ENCODE data around the gene SLC15A4. TPM values are rescaled to one million over a fixed set of nuclear protein-coding genes. Genes with fewer than 3 reads are reported as not detected.

The SLC15A4 gene
- total and polyA plus RNA-seq, 2 of the 13 experiments (the other 11 are each of a cell fraction or from before 2014, with no cell fraction given) = 17.3 to 22.7 TPM

- FAIRE-seq (no peak), ATAC-seq (peak; percentile 35; the same call in 2 of the 3 replicates), DNase-seq (ENCODE audit: low spot score) (no peak)
- CTCF ChIA-PET (ENCODE audit: low intra/inter-chr PET ratio, low total read pairs) = no interaction called here
- Histone ChIP-seq H3K79me2 (ENCODE audit: insufficient read depth, low read length) (no peaks in the 10 kb centered on the region), H3K9ac (ENCODE audit: insufficient read depth, low read depth, low read length) (no peak within 1 kb of the TSS), H3K27ac (ENCODE audit: extremely low read length, insufficient read depth, low read length) (no peak within 1 kb of the TSS), H3K4me1 (ENCODE audit: insufficient read depth, low read length) (peaks cover 6% of the 10 kb centered on the region; the same call in 1 of the 2 replicates), H3K36me3 (replicated peaks in 1 of 2; ENCODE audit: control insufficient read depth in 1 of 2, insufficient read depth in 2 of 2, low read length in 2 of 2) (no peaks in the 10 kb centered on the region), H3K4me2 (ENCODE audit: low read depth, low read length) (peak within 1 kb of the TSS; percentile 47; the same call in 1 of the 2 replicates), H4K20me1 (ENCODE audit: insufficient read depth, low read length) (no peaks in the 10 kb centered on the region), H3K4me3 (replicated peaks in 1 of 3; ENCODE audit: insufficient read depth in 1 of 3, low read depth in 2 of 3, low read length in 3 of 3) (peak within 1 kb of the TSS in 1 of 3 experiments; percentile 37; a peak in 1 of 6 replicates), H2AFZ (ENCODE audit: low read length) (no peak within 1 kb of the TSS), H3K27me3 (ENCODE audit: control insufficient read depth in 1 of 2, insufficient read depth in 2 of 2, low read length in 2 of 2) (peaks cover 0 to 22% of the 10 kb centered on the region in 2 experiments; a peak in 4 of 5 replicates), H3K9me3 (ENCODE audit: low read length) (no peaks in the 10 kb centered on the region)
- in situ Hi-C loops (cut with HindIII; ENCODE audit: extremely low pct_ligation_motif_present, low pct_unique_long_range_greater_than_20kb) (no loop called here), intact Hi-C loops (cut with micrococcal nuclease; ENCODE audit: unreplicated experiment) (no loop called here)
- BruUV-seq (replicated peaks) = no TSS peak
- 57% methylated on average over 10 of the region's 56 CpGs for WGBS (ENCODE audit: low lambda C conversion rate)
- POLR2A ChIA-PET = no interaction called here
- TF ChIP-seq RAD21 (CRISPR knock-in tag; IDR thresholded peaks at IDR 0.05) = no peak
- TF ChIP-seq HMGA1 (CRISPR knock-in tag; conservative IDR thresholded peaks at IDR 0.05) = no peak
- no peak for TF ChIP-seq BCL6 (CRISPR knock-in tag; IDR thresholded peaks at IDR 0.05)
- TF ChIP-seq SP4 (CRISPR knock-in tag; IDR thresholded peaks at IDR 0.05) = no peak
- TF ChIP-seq ZNF503 (CRISPR knock-in tag; IDR thresholded peaks at IDR 0.05) = no peak
- TF ChIP-seq KDM2A (CRISPR knock-in tag; IDR thresholded peaks at IDR 0.05; ENCODE audit: borderline replicate concordance, low read depth) = no peak
- TF ChIP-seq SP1 (IDR thresholded peaks at IDR 0.05) = no peak
- no peak for TF ChIP-seq SP1 (CRISPR knock-in tag; IDR thresholded peaks at IDR 0.05)
- TF ChIP-seq THRA (CRISPR knock-in tag; IDR thresholded peaks at IDR 0.05; ENCODE audit: borderline replicate concordance) = no peak
- no peak for TF ChIP-seq ZNF607 (CRISPR knock-in tag; IDR thresholded peaks at IDR 0.05; ENCODE audit: borderline replicate concordance)
- TF ChIP-seq KAT8 (CRISPR knock-in tag; IDR thresholded peaks at IDR 0.05) = no peak
- no peak for TF ChIP-seq SOX13 (IDR thresholded peaks at IDR 0.05)
- no peak for TF ChIP-seq SOX13 (CRISPR knock-in tag; conservative IDR thresholded peaks at IDR 0.05 in 1 of 2, IDR thresholded peaks at IDR 0.05 in 1 of 2)
- no peak for TF ChIP-seq ZSCAN20 (CRISPR knock-in tag; IDR thresholded peaks at IDR 0.05; ENCODE audit: borderline replicate concordance)
- TF ChIP-seq HMGXB3 (CRISPR knock-in tag; IDR thresholded peaks at IDR 0.05; ENCODE audit: borderline replicate concordance) = no peak
- TF ChIP-seq KDM6A (CRISPR knock-in tag; IDR thresholded peaks at IDR 0.05; ENCODE audit: low read depth) = no peak
- TF ChIP-seq HNRNPLL (IDR thresholded peaks at IDR 0.05; ENCODE audit: low read depth, low read length, poor library complexity, severe bottlenecking) = no peak
- TF ChIP-seq SYNCRIP (IDR thresholded peaks at IDR 0.05; ENCODE audit: insufficient read depth, low read depth, low read length) = no peak
These were observed 29.3 kb upstream of the SLC15A4 start, which contains the start of gene GLT1D1 for GRCh38 chr12:128852885-128853599. TSS of gene GLT1D1 (plus strand) at chr12:128853478. CDS start at chr12:128853582, 104 bp downstream.
